ENCODE measurements around the gene HOXA11.

Gene HOXA11

GRCh38 chr7:27194002-27194352, 8.9 kb upstream of the HOXA11 start:
- no peak for DNase-seq

GRCh38 chr7:27193335-27194001, 8.4 kb upstream of the HOXA11 start:
- no peak for DNase-seq

GRCh38 chr7:27192546-27193334, 7.7 kb upstream of the HOXA11 start:
- DNase-seq: no peak

DNA sequence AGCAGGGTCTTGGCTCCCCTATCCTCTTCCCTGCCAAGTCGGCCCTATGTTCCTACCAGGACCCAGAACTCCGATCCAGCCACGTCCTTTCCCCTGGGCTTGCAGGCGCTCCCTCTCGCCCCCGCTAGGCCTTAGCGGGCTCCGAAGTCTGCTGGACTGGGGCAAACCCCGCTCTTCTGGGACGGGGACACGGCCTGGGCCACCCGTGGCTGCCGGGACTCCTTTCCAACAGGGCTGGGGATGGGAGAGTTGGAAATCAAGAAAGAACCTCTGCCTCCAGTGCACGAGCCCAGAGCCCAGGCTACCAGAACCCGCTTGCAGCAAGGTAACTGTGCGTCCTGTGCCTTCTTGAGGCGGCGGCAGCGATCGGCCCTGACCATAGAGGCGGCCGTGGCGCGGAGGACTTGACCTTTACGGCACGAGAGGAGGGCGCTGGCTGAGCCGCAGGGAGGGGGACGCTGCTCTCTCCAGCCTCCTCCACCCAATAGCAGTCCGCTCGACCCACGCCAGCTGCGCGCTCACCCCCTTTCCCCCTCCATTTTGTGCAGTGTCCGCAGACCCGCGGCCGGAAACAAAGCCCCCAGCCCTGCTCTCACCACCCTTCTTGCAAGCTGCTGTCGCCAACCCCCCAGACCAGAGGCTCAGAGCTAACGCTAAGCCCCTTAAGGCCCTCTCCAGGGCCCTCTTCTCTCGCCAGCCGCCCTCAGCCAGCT, 7.0 kb upstream of the HOXA11 start:
- no peak for DNase-seq

DNA sequence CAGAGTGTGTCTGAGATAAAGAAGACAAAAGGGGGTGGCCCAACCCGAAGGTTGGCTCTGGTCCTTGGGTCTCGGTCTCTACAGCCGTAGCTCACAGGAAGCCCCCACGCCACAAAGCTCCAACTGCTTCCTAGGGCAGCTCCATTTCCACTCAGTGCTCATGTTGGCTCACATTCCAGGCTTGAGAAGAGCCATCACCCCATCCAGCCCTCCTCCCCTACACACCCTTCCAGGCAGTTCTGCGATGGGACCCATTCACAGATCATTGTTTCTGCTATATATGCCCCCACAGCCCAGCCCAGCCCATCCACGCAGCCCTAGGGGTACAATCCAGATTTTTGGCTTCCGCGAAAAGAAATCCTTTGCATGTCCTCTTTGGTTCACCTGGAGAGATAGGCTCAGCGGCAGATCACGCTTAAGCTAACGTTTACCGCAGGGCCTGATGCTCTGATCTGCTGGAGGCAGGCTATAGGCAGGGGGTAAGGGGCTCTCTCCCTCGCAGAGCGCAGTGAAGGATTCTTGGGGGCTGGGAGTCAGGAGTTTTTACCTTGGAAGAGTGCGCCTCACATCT, 6.2 kb upstream of the HOXA11 start:
- no peak for DNase-seq

DNA sequence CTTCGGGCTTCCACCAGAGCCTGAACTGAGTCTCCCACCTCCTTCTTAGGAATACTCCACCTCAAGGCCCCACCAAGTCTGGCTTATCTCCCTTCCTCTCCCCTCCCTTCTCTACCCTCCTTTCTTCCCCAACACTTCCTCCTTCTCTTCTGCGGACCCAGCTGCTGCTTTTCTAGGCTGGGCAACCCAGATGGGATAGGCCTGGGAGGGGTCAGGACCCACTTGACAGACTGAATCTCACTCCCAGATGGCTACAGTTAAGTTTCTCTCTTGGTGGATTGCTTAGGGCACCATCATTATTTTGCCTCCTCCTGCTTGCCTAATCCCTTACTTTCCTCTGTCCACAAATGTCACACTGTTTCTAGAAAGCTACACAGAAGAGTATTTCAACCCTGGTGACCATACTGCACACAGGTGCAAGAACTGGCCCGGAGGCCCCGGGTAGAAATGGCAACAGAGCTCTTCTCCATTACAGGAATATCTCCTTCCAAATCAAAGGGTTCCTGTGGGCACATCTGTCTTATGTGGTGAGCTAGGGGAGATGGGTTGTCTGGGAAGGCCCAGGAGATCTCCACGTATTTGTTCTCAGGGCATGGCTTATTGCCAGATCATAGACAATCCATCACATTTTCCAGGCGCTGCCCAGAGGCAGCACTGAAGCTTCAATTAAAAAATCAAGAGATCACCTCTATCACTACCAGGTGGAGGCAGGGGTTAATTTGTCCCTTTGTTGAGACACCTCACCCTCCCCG, 5.1 kb upstream of the HOXA11 start:
- DNase-seq: no peak

DNA sequence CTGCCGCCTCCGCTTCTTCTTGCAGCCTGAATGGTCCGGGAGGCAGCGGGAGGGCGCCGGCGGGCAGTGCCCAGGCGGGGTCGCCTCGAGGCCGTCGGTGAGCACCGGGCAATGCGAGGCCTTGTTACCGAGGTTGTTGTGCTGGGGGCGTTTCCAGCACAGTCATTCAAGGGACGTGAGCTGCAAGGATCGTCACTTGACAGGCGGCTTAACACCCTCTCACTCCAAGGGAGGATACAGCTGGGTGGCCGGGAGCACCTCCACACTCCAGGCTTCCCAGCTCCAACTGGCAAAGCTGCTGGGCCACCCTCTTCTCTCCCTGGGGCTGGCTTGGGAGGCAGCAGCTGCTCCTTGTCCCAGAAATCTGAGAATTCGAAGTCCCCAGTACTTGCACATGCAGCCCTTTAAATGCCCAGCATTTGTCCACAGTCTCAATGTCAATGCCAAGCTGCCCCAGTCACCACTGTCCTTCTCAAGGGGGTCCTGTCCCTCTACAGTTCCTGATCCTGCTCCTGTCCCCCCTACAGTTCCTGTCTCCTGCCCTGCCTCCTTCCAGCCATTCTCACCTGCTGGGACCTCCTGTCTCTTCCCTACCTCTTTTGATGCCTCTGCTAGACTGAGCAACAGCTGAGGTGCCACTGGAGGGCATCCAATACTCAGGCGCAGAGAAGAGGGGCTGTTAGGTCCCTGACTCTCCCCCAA, 4.4 kb upstream of the HOXA11 start:
- DNase-seq: no peak

DNA sequence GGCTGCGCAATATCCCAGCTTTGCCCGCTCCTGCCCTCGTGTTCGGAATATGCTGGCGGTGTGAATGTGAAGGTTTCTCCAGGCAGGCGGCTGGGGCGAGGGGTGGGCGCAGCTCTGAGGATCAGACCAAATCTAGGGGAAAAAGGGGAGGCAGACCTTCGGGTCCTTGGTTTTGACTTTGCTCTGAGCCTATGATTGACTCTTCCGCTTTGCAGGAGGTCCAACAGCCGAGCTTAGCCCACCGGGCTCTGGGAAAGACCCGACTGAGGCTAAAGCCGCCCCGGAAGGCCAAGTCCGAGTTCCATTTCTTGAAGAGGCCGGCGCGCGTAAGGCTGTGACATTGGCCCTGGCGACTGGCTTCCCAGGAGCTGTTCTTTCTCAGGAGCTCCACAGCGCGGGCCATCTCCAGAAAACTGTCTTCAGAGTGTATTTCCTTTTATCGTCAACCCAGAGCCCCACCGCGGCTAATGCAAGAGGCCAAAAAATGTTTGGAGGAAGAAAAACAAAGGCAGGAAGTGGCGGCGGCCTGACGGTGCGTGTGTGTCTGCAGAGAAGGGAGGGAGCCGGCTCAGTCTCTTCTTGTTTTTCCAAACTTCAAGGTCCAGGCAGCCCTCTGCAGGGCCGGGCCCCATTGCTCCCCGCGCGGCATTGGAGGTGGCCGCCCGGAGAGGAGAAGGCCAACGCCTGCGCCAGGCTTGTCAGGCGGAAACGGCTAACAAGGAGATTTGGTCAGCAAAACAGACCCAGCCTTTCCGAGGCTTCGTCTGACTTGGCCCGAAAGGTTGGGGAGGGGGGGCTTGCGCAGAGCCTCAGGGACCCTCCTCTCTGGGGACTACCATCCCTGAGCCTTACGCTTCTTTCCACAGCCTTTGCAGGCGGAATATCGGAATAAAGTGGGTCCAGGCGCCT, 3.6 kb upstream of the HOXA11 start:
- DNase-seq: no peak

DNA sequence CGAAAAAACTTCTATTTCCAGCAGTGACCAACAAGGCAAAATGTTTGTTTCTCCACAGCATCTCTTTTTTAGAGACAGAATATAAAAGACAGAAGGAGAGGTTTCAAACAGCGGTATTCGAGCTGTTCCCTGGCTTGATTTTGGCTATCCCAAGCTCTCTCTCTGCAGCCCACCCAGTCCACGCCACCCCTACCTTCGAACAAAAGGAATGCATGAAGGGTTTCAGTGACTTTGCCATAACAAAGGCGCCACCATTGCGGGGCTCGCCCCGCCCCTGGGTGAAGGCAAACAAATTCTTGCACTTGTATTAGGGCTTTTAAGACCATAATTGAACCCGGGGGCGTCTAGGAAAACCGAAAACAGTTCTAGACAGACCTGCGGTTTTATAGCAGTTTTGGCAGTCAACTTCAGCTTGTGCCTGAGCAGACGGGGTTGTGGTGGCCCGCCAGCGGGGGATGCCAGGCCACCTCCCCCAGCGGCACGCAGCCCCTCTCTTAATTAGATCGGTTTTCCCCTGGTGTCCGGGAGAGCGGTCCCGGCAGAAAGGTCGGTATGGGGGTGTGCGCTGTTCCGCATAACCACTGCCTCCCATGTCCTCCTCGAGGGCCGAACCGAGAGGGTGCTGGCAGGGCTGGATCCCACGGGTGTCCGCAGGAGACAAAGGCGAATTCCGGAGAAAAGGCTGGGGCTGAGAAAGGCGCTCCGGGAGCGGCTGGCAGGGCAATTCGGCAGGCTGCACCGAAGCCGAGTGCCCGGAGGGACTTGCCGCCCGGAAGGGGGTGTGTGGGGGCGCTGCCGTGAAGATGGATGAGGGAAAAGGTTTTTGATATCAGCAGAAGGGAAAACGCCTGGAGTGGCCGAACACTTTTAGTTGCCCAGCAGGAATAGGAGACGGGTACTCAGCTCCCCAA, 2.7 kb upstream of the HOXA11 start:
- no peak for DNase-seq

DNA sequence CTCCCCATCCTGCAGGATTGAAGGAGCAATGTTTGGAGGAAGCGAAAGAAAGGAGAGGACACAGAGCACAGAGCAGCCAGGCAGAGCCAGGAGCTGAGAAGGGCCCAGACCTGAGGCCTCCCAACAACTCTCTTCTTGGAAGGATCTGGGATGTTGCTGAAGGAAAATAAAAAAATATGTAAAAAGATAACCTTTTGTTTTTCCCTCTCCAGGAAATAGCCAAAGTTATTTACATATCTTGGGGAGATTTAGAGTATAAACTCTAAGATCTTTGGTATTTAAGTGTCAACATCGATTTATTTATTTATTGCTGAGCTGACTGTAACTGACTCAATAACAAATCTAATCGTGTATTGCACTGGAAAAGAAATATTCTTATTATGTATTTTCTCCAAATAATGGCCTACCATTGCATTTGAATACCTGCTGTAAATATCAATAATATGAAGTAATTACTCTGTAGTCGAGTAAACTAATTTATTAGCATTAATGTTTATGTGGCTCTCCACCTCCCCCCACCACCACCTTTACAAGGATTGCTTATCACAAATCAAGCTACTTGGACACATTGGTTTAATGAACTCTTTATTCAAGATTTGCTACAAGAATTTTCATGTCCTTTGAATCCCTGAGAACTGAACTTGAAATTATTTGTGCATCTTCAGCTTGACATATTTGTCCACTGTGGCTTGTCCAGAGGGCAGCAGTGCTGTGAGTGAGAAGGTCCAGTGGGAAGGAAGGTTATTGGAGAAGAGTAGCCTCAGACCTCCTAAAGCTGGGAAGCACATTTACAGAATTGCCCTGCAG, 1.8 kb upstream of the HOXA11 start:
- DNase-seq: no peak

DNA sequence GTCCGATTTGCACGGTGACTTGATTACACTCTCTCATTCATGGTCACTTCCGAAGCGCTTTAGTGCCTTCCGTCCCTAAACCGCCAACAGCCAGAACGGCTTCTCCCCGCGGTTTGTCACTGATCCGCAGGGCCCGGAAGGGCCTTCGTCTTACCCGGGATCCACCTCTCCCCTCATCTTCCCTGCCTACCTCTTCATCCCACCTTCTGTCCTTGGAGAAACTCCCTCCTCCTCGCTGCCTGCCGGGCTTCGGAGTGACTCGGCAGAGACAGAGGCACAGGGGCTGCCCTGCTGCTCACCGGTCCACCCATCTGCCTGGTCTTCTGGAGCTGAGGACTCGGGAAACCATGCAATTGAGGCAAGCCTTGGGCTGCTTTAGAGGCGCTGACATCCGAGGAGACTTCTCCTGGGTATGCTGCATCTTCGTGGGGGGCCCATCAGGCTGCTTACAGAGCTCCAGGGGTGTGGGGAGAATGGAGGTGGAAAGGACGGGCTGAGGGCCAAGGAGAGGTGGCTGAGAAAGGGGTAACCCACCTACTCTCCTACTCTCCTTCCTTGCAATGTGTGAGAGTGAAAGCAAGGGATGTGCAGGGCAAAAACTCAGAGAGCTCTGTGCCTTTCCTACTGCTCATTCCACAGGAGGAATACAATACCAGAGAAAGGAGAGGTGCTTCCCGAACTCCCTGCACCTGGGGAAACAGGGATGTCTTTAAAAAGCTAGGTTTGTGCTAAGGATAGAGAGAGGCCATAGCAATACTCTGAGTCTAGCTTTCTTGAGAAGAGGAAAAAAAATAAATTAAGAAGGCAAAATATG, 1.0 kb upstream of the HOXA11 start:
- no peak for DNase-seq

- no peak for DNase-seq
Observed at GRCh38 chr7:27184337-27185012, 557 bp downstream of the HOXA11 start.

- no peak for DNase-seq
Observed at GRCh38 chr7:27183682-27184336, 1.2 kb downstream of the HOXA11 start.

GRCh38 chr7:27182861-27183681, 2.0 kb downstream of the HOXA11 start:
- DNase-seq: no peak
